H9 (cell line): ENCODE results near the gene HNF1A. TPM values are rescaled to one million over a fixed set of nuclear protein-coding genes. Genes with fewer than 3 reads are reported as not detected.

Source experiments
- DNase-seq: peaks from one replicate; pipeline ENCODE4 v3.0.0-alpha.2; 2017
- H2AFZ ChIP-seq: one replicate; pipeline ENCODE4 v1.6.1; 2013; ENCODE audit warnings: mild to moderate bottlenecking, low read length, control low read depth, moderate library complexity
- H2AK5ac ChIP-seq: 2 replicates; pipeline ENCODE4 v1.6.1; 2013; ENCODE audit warnings: low read length, control low read depth, mixed read lengths; ENCODE audit not compliant: insufficient read length
- H2BK120ac ChIP-seq: one replicate; pipeline ENCODE4 v1.6.1; 2013; ENCODE audit warnings: low read depth, mild to moderate bottlenecking, low read length, control low read depth, inconsistent platforms; ENCODE audit not compliant: poor library complexity, severe bottlenecking
- H2BK12ac ChIP-seq: 2 replicates; pipeline ENCODE4 v1.6.1; 2013; ENCODE audit warnings: low read length, control low read depth, mixed read lengths, low read depth; ENCODE audit not compliant: insufficient read length
- H2BK15ac ChIP-seq: 2 replicates; pipeline ENCODE4 v1.6.1; 2013; ENCODE audit warnings: low read depth, low read length, control low read depth
- H2BK20ac ChIP-seq: one replicate; pipeline ENCODE4 v1.6.1; 2013; ENCODE audit warnings: low read depth, mild to moderate bottlenecking, low read length, control low read depth, inconsistent platforms; ENCODE audit not compliant: poor library complexity, severe bottlenecking
- H2BK5ac ChIP-seq: 2 replicates; pipeline ENCODE4 v1.6.1; 2013; ENCODE audit warnings: low read length, control low read depth, mixed read lengths; ENCODE audit not compliant: insufficient read length
- H3K14ac ChIP-seq: 2 replicates; pipeline ENCODE4 v1.6.1; 2013; ENCODE audit warnings: low read length, control low read depth; ENCODE audit not compliant: insufficient read depth
- H3K18ac ChIP-seq: 2 replicates; pipeline ENCODE4 v1.6.1; 2013; ENCODE audit warnings: low read depth, mild to moderate bottlenecking, mixed read lengths, low read length, control low read depth; ENCODE audit not compliant: insufficient read length
- H3K23ac ChIP-seq: 2 replicates; pipeline ENCODE4 v1.6.1; 2013; ENCODE audit warnings: low read length, control low read depth, mixed read lengths, low read depth; ENCODE audit not compliant: insufficient read length
- H3K23me2 ChIP-seq: 2 replicates; pipeline ENCODE4 v1.6.1; 2013; ENCODE audit warnings: low read depth, mild to moderate bottlenecking, mixed read lengths, low read length, control low read depth; ENCODE audit not compliant: insufficient read length, poor library complexity, severe bottlenecking
- H3K27ac ChIP-seq: 2 replicates; pipeline ENCODE4 v1.5.1; 2013; ENCODE audit warnings: low read length, control low read depth, mixed read lengths, low read depth; ENCODE audit not compliant: insufficient read length
- H3K27me3 ChIP-seq: 2 replicates; pipeline ENCODE4 v1.6.1; 2013; ENCODE audit warnings: low read length, control low read depth, inconsistent platforms; ENCODE audit not compliant: insufficient read depth
- H3K4ac ChIP-seq: 2 replicates; pipeline ENCODE4 v1.6.1; 2013; ENCODE audit warnings: low read depth, mild to moderate bottlenecking, control low read depth, inconsistent platforms, low read length, moderate library complexity
- H3K4me1 ChIP-seq: 2 replicates; pipeline ENCODE4 v1.6.1; 2013; ENCODE audit warnings: low read length, control low read depth, inconsistent platforms; ENCODE audit not compliant: insufficient read depth
- H3K4me2 ChIP-seq: 2 replicates; pipeline ENCODE4 v1.6.1; 2013; ENCODE audit warnings: low read length, control low read depth, mixed read lengths; ENCODE audit not compliant: insufficient read length, insufficient read depth
- H3K56ac ChIP-seq: 2 replicates; pipeline ENCODE4 v1.6.1; 2013; ENCODE audit warnings: low read depth, mild to moderate bottlenecking, mixed read lengths, low read length, control low read depth; ENCODE audit not compliant: insufficient read length
- H3K79me1 ChIP-seq: 2 replicates; pipeline ENCODE4 v1.6.1; 2013; ENCODE audit warnings: low read depth, mild to moderate bottlenecking, moderate library complexity, low read length, control low read depth, inconsistent platforms; ENCODE audit not compliant: insufficient read depth, poor library complexity, severe bottlenecking
- H3K79me2 ChIP-seq: 2 replicates; pipeline ENCODE4 v1.6.1; 2013; ENCODE audit warnings: low read length, control low read depth, inconsistent platforms; ENCODE audit not compliant: insufficient read depth
- H3K9ac ChIP-seq: 2 replicates; pipeline ENCODE4 v1.6.1; 2013; ENCODE audit warnings: low read length, control low read depth, mixed read lengths; ENCODE audit not compliant: insufficient read length; ENCODE audit errors: extremely low read depth
- H3K9me3 ChIP-seq: one replicate; pipeline ENCODE4 v1.6.1; 2013; ENCODE audit warnings: low read depth, low read length, inconsistent platforms; ENCODE audit not compliant: control insufficient read depth
- H3T11ph ChIP-seq: one replicate; pipeline ENCODE4 v1.6.1; 2013; ENCODE audit warnings: mild to moderate bottlenecking, low read length, control low read depth, inconsistent platforms
- H4K20me1 ChIP-seq: one replicate; pipeline ENCODE4 v1.6.1; 2013; ENCODE audit not compliant: control insufficient read depth, insufficient read length, insufficient read depth
- H4K5ac ChIP-seq: 2 replicates; pipeline ENCODE4 v1.6.1; 2013; ENCODE audit warnings: low read depth, mild to moderate bottlenecking, mixed read lengths, low read length, control low read depth; ENCODE audit not compliant: insufficient read length
- H4K8ac ChIP-seq: replicated peaks from 2 replicates; pipeline ENCODE4 v1.6.1; 2013; ENCODE audit warnings: low read length, control low read depth, mixed read lengths, low read depth; ENCODE audit not compliant: insufficient read length
- H4K91ac ChIP-seq: 2 replicates; pipeline ENCODE4 v1.6.1; 2013; ENCODE audit warnings: low read depth, mild to moderate bottlenecking, moderate library complexity, mixed read lengths, low read length, control low read depth; ENCODE audit not compliant: insufficient read length
- H3K27ac Mint-ChIP-seq, 3 experiments: 2 replicates in 2 of 3; 3 replicates in 1 of 3; pipeline ENCODE4 v1.8.0; 2020 to 2021; ENCODE audit warnings: mixed read lengths in 3 of 3, mild to moderate bottlenecking in 1 of 3, moderate library complexity in 1 of 3
- H3K27me3 Mint-ChIP-seq: 2 replicates; pipeline ENCODE4 v1.8.0; 2021; ENCODE audit warnings: low read depth, mild to moderate bottlenecking, moderate library complexity, mixed read lengths
- H3K36me3 Mint-ChIP-seq, 3 experiments: 2 replicates in 2 of 3; 3 replicates in 1 of 3; pipeline ENCODE4 v1.8.0; 2020 to 2021; ENCODE audit warnings: low read depth in 3 of 3, mixed read lengths in 3 of 3; ENCODE audit not compliant: insufficient read depth in 1 of 3
- H3K4me1 Mint-ChIP-seq, 2 experiments: 2 replicates each; pipeline ENCODE4 v1.8.0; 2020; ENCODE audit warnings: mixed read lengths in 2 of 2
- H3K4me3 Mint-ChIP-seq, 2 experiments: 2 replicates in 1 of 2; 3 replicates in 1 of 2; pipeline ENCODE4 v1.8.0; 2020 to 2021; ENCODE audit warnings: mild to moderate bottlenecking in 2 of 2, mixed read lengths in 2 of 2, moderate library complexity in 1 of 2
- H3K9me3 Mint-ChIP-seq, 2 experiments: 2 replicates in 1 of 2; 3 replicates in 1 of 2; pipeline ENCODE4 v1.8.0; 2020; ENCODE audit warnings: mild to moderate bottlenecking in 2 of 2, mixed read lengths in 2 of 2, moderate library complexity in 1 of 2
- WGBS: extraction: QIAGEN DNeasy Blood & Tissue Kit; methylation state at CpG from one replicate; pipeline ENCODE4 v1.1.7; 2013; ENCODE audit warnings: missing lambda C conversion rate, low lambda C conversion rate, mixed read lengths; ENCODE audit not compliant: insufficient read length; ENCODE audit errors: extremely low coverage; 5-methylcytosine and 5-hydroxymethylcytosine counted together
- total RNA-seq: library from RNA; stranded (reverse); gene quantifications from 2 replicates; pipeline ENCODE4 v1.2.1, GENCODE V29; 2021
- TF ChIP-seq, protein P1 (sequence below): fragments of 200-600 bp; sonication (generic); conservative IDR thresholded peaks from 3 replicates; pipeline ENCODE4 v1.8.0; 2021; ENCODE audit warnings: antibody characterized with exemption, mild to moderate bottlenecking

Gene HNF1A
- total RNA-seq, 1 experiment from 2014 or later: not detected

DNA sequence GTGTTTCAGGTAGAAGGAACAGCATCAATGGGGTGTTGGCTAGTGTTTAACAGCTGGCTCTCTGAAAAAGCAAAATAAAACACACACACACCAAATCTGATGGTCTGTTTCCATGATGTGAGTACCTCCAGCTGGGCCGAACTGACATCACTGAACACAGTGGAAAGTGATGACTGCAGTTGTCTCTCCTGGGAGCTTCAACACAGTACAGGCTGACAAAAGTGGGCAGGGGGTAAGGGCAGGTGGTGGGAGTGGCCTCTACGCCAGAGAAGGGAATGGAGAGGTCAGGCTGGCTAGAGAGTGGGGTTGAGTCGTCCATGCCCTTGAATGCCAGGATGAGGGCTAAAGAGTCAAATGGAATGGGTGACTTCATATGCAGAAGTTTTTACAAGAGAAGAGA, 8.0 kb upstream of the HNF1A start:
- H3K23ac ChIP-seq: no peak overlapping the region
- no peak overlapping the region for H3K14ac ChIP-seq
- Mint-ChIP-seq H3K4me3 (no peak overlapping the region), H3K4me1 (peaks cover 16 to 28% of the 10 kb centered on the region in 2 experiments), H3K36me3 (no peaks in the 10 kb centered on the region), H3K27ac (no peak overlapping the region), H3K27me3 (no peaks in the 10 kb centered on the region), H3K9me3 (no peaks in the 10 kb centered on the region)
- no peak overlapping the region for H3K56ac ChIP-seq
- H3K9me3 ChIP-seq: no peaks in the 10 kb centered on the region
- H2BK120ac ChIP-seq: no peak overlapping the region
- H3K27me3 ChIP-seq: no peaks in the 10 kb centered on the region
- no peaks in the 10 kb centered on the region for H3K23me2 ChIP-seq
- no peak overlapping the region for H2BK5ac ChIP-seq
- no peak overlapping the region for H4K8ac ChIP-seq
- no peak overlapping the region for H3K27ac ChIP-seq
- DNase-seq: no peak
- peaks cover 3% of the 10 kb centered on the region; the same call in 1 of the 2 replicates for H3K4me1 ChIP-seq
- H3K4me2 ChIP-seq: no peak overlapping the region
- no peaks in the 10 kb centered on the region for H4K20me1 ChIP-seq
- H3T11ph ChIP-seq: no peak overlapping the region
- no peak overlapping the region for H2BK12ac ChIP-seq
- TF ChIP-seq, protein P1, sequence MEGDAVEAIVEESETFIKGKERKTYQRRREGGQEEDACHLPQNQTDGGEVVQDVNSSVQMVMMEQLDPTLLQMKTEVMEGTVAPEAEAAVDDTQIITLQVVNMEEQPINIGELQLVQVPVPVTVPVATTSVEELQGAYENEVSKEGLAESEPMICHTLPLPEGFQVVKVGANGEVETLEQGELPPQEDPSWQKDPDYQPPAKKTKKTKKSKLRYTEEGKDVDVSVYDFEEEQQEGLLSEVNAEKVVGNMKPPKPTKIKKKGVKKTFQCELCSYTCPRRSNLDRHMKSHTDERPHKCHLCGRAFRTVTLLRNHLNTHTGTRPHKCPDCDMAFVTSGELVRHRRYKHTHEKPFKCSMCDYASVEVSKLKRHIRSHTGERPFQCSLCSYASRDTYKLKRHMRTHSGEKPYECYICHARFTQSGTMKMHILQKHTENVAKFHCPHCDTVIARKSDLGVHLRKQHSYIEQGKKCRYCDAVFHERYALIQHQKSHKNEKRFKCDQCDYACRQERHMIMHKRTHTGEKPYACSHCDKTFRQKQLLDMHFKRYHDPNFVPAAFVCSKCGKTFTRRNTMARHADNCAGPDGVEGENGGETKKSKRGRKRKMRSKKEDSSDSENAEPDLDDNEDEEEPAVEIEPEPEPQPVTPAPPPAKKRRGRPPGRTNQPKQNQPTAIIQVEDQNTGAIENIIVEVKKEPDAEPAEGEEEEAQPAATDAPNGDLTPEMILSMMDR: no peak
- no peaks in the 10 kb centered on the region for H3K79me1 ChIP-seq
- H4K91ac ChIP-seq: no peak overlapping the region
- H3K79me2 ChIP-seq: no peaks in the 10 kb centered on the region
- H3K4ac ChIP-seq: no peak overlapping the region
- no peak overlapping the region for H2AFZ ChIP-seq
- no peak overlapping the region for H2BK20ac ChIP-seq
- no CpG with 5 or more reads among the region's 3 CpGs for WGBS
- H2BK15ac ChIP-seq: no peak overlapping the region
- H3K18ac ChIP-seq: no peak overlapping the region
- H3K9ac ChIP-seq: no peak overlapping the region
- H4K5ac ChIP-seq: no peak overlapping the region
- H2AK5ac ChIP-seq: no peak overlapping the region
